ENCODE measurements around the gene LHFPL4. TPM values are rescaled to one million over a fixed set of nuclear protein-coding genes. Genes with fewer than 3 reads are reported as not detected.

Gene LHFPL4
- total and polyA plus RNA-seq, 9 of the 15 experiments (the other 6 are each of a cell fraction or from before 2014, with no cell fraction given), result not detected

DNA sequence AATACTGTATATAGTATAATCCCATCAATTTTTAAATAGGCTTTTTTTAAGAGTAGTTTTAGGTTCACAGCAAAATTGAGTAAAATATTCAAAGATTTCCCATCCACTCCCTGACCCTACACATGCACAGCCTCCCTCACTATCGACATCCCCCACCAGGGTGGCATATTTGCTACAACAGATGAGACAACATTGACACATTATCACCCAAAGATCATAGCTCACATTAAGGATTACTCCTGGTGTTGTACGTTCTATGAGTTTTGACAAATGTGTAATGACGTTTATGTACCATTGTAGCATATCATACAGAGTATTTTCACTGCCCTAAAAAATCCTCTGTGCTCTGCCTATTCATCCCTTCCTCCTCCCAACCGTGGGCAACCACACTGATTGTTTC, 39.3 kb downstream of the LHFPL4 start (continued):
- TF ChIP-seq ATF6 (CRISPR knock-in tag; IDR thresholded peaks at IDR 0.05), result no peak
- TF ChIP-seq MCM2 (IDR thresholded peaks at IDR 0.05; ENCODE audit: low read depth), result no peak

GRCh38 chr3:9512456-9513045, 41.1 kb downstream of the LHFPL4 start:
- in situ Hi-C loops (cut with MboI), result loop anchor here (25.0 kb wide), 1 partner anchor 800 kb away; the partner anchor contains the start of gene SEC13
- no peak overlapping the region for H3K27ac ChIP-seq (ENCODE audit: extremely low read depth, low read depth, low read length)
- TF ChIP-seq NFE2L1 (tag; IDR thresholded peaks at IDR 0.05; ENCODE audit: borderline replicate concordance, low read depth) (peak; percentile 9; the same call in 1 of the 2 replicates), CCNT2 (IDR thresholded peaks at IDR 0.05; ENCODE audit: borderline replicate concordance, extremely low read depth, insufficient read length, low read depth, low read length) (no peak), MAFG (tag; conservative IDR thresholded peaks at IDR 0.05) (peak; percentile 76), IFI16 (CRISPR knock-in tag; IDR thresholded peaks at IDR 0.05) (no peak), ZNF316 (IDR thresholded peaks at IDR 0.05) (peak; percentile 66), MAFF (IDR thresholded peaks at IDR 0.05; ENCODE audit: low read length) (peak; percentile 40; the same call in 1 of the 2 replicates), MAFK (IDR thresholded peaks at IDR 0.05; ENCODE audit: low read length) (peak; percentile 51), C11orf30 (IDR thresholded peaks at IDR 0.05; ENCODE audit: low read depth) (peak; percentile 75), NFE2 (IDR thresholded peaks at IDR 0.05; ENCODE audit: low read depth) (peak; percentile 79)
- intact Hi-C loops (cut with micrococcal nuclease), result no loop called here
- FAIRE-seq, result no peak
- CTCF ChIA-PET (ENCODE audit: low intra/inter-chr PET ratio), result no interaction called here
- H3K4me1 ChIP-seq (replicated peaks in 1 of 2; ENCODE audit: control insufficient read depth in 2 of 2, insufficient read depth in 2 of 2, low read length in 2 of 2), result peaks cover 0 to 8% of the 10 kb centered on the region in 2 experiments; a peak in 1 of 5 replicates
- H3K79me2 ChIP-seq (ENCODE audit: control insufficient read depth, insufficient read depth, low read length), result no peaks in the 10 kb centered on the region
- peaks cover 4% of the 10 kb centered on the region for H4K20me1 ChIP-seq (replicated peaks; ENCODE audit: control insufficient read depth, insufficient read depth, low read length)
- ATAC-seq, result peak; percentile 33
- under 1% methylated on average over 7 of the region's 7 CpGs for WGBS (ENCODE audit: insufficient coverage, low coverage, missing lambda C conversion rate)
- POLR2A ChIA-PET, result interaction anchor here (0.7 to 1.2 kb wide), 6 partner anchors 9 to 948 kb away, joined by 3 to 7 read pairs (median 4); partner anchors contain the start of gene OGG1
- peaks cover 22 to 27% of the 10 kb centered on the region in 2 experiments for H3K27me3 ChIP-seq (ENCODE audit: control insufficient read depth in 2 of 2, insufficient read depth in 2 of 2, low read length in 2 of 2)
- peak overlapping the region; percentile 54 for H3K4me2 ChIP-seq (ENCODE audit: insufficient read depth, low read length)
- no peak overlapping the region for H3K4me3 ChIP-seq
- BruUV-seq (replicated peaks), result no TSS peak
- DNase-seq (ENCODE audit: extremely low read depth in 1 of 4, low spot score in 3 of 4), result no peak
- no peak overlapping the region for H3K9ac ChIP-seq (ENCODE audit: insufficient read depth in 1 of 2, low read depth in 2 of 2, low read length in 2 of 2)
- no peaks in the 10 kb centered on the region for H3K36me3 ChIP-seq (ENCODE audit: control insufficient read depth, insufficient read depth, low read length)
- peak overlapping the region; percentile 57 for H2AFZ ChIP-seq (ENCODE audit: low read depth, low read length)
- no peaks in the 10 kb centered on the region for H3K9me1 ChIP-seq (ENCODE audit: control insufficient read depth, insufficient read depth, low read length)
- no peaks in the 10 kb centered on the region for H3K9me3 ChIP-seq (replicated peaks; ENCODE audit: control insufficient read depth, insufficient read depth, low read depth, low read length)

Measured in K562 (cell line).